NCI-H2107 treated with DMSO at 0.1 percent for 48 hours (cell line): ENCODE data around the gene CLMP.

Source experiments
- DNase-seq: peaks from one replicate; lab custom pipeline; 2025; ENCODE audit not compliant: unreplicated experiment; lab: John Stamatoyannopoulos, UW

Gene CLMP

DNA sequence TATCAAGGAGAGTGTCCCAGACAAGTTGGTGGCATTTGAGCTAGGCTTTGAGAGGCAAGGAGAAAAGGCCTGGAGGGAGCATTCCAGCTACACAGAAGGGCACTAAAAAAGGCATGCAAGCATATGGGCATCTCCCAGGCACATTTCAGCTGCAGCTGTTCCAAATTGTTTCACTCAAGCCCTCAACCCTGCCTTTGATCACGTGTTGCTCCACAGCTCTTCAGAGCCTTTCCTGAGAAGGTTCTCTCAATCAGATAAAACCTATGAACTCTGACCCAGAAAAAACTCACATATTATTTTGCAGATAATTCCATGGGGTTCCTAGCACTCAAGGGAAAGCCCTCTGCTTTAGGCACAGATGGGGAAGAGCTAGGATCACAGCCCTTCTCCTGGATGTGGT is 108.7 kb downstream of the CLMP start:
- DNase-seq: no peak

DNA sequence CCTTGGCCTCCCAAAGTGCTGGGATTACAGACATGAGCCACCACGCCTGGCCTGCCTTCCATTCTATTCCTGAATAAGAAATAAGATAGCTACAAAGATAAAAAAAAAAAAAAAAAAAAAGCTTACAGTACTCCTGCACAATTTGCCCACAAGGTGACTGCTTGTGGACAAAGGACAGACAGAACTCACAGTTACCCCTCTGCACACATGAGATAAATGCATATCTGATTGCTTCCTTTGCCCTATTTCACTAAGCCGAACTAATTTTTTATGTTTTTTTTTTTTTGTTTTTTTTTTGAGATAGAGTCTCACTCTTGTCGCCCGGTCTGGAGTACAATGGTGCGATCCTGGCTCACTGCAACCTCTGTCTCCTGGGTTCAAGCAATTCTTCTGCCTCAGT is 109.6 kb downstream of the CLMP start:
- no peak for DNase-seq

DNA sequence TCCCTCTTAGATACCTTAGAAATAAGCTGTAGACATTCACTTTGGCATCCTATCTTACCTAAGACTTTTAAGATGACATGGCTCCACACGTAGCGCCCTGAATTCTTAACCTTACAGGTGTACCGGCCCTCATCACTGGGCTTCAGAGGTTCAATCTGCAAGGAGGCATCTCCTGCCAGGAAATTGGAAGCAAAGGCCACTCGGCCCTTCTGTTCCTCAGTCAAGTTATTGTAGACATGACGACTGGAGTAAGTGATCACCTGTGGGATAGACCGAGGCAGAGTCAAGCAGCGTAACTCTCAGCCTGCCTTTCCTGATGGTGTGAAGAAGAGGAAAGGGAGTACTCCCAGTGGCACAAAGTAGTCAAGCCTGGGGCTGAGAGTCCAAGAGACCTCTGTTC is 110.6 kb downstream of the CLMP start:
- no peak for DNase-seq

DNA sequence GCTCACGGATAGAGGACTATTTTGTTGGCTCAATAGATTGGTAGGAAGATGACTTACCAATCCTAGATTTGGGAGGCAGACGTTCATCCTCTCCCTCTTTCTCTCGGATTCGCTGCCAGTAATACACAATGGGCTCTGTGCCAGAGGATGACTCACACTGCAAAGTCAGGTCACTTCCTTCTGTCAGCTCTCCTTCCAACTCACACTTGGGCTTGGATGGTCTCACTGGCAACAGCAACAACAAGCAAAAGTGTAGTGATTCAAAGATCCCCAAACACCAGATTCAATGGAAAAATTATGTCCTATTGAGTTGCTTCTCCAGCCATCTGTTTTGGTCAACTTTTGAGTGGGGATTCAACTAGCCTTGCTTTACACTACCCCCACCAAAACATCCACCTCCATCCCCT is 111.4 kb downstream of the CLMP start:
- DNase-seq: no peak

DNA sequence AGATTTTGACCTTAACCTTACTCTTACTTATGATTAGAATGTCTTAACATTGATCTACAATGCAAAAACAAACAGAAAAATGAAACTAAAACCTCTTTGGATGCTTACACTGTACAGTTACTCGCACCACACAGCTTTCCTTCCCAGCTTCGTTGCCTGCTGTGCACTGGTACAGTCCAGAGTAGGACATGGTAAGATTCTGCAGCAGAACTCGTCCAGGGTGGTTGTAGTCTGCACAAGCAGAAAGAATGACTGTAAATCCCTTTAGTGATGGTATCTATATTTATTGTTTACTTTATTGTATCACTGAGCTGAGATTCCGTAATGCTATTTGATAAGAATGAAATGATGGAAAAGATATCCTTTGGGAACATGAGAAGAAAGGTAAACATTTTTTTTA is 112.1 kb downstream of the CLMP start:
- no peak for DNase-seq

DNA sequence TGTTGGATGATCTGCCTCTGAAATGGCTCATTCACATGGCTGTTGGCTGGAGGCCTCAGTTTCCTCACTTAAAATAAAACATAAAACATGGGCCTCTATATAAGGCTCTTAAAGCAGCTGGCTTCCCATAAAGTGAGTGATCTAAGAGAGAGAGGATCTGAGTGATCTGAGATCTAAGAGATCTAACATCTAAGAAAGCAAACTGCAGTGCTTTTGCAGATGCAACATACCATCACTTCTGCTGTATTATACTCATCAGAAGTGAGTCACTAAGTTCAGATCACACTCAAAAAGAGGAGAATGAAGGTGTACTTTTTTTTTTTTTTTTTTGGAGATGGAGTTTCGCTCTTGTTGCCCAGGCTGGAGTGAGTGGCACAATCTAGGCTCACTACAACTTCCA is 115.0 kb downstream of the CLMP start:
- no peak for DNase-seq

DNA sequence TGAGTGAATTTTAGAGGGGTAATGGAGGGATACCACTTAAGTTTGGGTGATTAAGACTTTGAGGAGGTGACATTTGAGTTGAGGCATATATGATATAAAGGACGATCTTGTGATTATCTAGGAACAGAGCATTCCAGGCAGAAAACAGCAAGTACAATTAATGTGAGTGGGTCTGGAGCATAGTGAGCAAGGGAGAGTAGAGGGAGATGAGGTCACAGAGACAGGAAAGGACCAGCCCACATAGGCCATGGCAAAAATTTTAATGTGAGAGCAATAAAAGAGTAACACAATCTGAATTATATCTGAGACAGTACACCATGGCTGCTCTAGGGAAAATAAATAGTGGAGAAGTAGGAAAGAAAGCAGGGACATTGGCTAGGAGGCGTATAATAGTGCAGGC is 118.6 kb downstream of the CLMP start:
- DNase-seq: no peak

DNA sequence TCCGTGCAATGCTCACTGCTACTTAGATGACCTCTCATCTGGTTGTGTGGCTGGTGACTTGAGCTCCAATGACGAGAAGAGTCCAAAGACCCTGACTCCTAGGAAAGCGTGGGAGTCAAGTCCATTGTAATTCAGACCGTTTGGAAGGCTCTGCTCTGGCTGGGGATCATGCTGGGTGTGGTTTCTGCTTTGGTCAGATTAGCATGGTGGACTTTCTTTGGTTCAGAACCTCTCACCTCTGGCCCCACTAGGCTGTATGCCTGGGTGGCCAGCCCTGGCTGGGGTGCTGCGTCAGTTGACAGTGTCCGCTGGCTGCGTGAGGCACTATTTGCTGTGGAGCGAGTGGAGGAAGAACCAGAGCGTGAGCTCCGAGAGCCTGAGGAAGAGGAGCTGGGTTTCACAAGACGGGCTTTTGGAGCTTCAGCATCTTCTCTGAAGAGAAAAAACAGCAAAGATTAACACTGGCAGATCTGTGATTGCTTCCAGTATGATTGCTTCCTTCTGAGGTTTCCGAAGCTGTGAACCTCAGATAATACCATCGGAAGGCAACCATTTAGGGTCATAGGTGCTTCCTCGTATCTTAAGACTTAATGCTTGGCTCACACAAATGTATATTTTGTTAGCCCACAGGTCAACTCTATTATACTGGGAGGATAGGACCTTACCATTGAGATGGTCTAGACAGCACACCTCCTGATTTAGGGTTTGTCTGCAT is 121.5 kb downstream of the CLMP start:
- no peak for DNase-seq

DNA sequence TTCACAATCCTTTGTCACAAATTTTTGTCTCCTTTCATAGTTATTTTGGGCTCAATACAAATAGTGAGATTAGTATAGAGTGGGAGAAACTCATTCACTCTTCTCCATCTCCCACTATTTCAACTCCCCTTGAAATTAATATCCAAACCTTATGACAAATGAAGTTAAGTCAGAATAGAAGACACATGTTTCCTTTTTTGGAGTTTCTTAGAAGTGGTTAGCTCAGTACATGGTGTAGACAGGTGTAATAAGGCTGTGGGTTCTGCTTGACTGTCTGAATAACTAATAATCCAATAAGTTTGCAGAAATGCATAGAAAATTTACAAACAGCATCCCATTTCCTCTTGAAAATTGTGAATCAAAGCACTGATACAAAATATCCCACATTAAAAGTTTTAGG is 122.3 kb downstream of the CLMP start:
- DNase-seq: no peak

DNA sequence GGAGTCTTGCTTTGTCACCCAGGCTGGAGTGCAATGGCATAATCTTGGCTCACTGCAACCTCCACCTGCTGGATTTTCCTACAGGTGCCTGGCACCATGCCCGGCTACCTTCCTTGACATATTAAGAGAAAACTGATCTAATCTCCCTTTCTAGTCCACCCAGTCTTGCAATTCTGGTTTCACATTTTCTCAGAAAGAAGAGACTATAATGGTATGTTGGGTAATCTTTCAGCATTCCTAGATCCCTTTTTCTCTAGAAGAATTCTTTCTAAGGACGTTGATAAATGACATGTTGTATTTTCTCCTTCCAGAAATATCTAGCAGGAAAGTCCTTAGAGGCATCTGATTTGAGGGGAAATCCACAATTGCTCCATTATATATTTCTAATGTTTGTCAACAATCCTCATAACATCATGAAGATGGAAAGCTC is 122.7 kb downstream of the CLMP start:
- DNase-seq: no peak

DNA sequence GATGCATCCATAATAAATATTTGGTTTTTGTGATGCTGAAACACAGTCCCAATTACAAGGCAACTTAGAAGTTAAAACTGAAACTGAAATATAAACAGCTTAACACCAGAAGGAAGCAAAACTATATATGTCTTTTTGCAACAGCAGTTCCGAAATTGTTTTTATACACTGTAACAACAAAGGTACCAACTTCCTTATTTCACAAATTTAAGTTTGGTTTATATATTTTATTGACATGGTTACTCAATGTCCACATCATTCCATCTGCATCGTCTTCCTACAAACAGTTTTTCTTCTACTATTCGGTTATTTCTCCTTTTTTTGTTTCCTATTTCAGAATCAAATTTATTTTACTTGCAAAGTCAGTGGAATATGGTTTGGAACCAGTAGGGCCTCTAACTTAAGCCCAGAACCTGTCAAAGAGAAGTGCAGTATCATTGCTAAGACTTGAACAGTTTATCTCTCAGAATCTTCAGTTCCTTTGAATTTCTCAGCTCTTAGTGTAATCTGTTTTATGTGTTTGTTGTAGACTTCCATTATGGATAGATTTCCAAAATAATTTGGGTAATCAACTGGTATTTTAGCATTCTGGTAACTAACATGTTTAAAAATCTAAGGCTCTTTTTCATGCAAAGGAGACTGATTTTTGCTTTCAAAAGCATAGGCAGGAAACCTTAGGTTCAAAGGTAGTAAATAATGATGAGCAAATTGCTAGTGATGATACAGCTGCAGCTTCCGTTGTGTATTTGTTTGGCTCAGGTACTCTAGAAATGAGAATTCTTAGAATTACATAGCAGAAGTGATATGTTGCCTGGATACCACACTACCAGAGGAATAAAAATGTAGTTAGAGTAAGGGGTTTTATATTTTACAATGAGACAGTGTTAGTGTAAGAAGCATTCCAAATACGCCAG is 124.9 kb downstream of the CLMP start:
- no peak for DNase-seq

DNA sequence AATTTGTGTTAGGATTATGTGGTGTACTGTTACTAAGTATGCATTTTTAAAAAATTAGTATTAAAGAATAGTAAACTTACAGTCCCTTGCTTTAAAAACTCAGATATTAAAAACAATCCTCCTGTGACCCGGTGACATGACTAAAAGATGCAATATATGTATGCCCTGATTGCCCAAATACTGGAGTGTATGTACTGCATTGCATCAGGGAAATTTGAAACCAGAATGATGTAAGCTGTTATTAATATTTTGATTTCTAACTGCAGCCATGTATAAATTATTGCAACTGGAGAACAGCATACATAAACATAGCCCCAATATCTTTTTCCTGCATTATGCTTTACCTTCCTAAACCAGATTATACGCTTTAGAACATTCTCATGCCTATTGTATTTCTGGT is 129.4 kb downstream of the CLMP start:
- no peak for DNase-seq

DNA sequence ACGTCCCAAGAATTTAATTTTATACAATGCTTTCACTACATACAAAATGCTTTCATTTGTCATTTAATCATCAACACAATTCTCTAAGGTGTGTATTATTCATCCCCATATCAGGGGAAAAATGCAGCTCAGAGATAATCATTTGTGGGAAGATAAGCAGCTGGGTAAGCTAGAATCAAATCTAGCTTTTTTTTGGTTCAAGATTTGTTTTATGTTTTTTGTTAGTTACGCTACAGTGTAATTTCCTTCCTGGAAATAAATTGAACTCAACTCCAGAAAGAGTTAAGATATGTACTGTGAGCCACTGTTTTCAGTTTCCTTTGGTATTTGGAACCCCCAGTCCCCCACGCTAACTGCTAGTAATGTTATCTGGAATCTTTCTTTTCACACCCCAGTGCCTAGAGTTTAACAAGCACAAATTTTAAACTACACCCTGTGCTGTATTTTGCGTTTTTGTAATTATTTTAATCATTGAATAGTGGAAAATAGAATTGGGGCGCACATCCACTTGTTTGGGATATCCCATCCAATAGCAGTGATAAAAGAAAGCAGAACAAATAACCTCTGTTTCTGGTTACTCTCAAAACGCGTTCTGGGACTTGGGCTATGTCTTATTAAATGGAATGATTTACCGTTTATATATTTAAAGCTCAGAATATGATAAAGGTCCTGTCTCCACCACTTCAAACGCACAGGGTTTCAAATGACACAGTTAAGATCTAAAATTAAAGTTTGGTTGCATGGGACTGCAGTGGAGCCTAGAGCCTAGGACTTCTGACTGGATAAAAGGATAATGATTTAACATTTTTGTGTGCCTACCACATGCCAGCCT is 131.0 kb downstream of the CLMP start:
- no peak for DNase-seq

DNA sequence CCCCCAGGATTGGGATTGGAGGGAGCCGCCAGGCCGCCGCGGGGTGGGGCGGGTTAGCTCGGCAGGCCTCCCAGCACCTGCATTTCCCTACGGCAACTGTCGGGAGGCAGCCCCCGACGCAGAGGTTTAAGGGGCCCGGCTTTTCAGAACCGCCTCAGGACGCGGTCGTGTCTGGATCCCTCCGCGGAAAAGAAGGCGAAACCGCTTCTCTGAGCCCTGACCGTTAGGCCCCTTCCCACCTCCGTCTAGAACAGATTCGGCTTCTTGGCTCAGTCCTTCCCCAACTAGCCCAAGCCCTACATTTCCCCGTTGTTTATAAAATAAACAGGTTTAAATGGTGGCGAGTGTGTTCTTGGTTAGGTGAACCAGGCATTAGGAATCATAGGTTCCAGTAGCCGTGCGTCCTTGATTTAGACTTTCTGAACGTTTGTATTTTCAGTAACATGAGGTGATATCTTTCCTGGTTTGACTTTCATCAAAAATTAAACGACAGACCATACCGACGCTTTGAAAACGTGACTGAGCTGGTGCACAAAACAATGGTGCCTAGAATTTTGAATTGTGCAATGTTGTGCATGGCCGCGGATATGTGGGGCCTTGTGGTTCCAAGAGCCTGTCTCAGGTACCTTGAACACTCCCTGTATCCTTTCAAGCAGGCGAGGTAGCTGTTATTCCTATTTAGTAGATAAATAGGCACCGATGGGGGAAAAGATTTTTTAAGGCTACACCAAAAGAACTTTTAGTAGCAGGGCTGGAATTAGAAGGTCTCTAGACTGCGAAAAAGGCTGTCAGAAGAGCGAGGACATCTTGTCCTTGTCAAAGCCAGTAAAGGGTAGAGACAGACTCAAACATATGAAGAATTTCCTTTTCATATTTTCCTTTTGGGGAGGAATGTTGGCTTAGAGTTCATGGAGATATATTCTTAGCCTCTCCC is 131.9 kb downstream of the CLMP start:
- DNase-seq: peak; percentile 44

DNA sequence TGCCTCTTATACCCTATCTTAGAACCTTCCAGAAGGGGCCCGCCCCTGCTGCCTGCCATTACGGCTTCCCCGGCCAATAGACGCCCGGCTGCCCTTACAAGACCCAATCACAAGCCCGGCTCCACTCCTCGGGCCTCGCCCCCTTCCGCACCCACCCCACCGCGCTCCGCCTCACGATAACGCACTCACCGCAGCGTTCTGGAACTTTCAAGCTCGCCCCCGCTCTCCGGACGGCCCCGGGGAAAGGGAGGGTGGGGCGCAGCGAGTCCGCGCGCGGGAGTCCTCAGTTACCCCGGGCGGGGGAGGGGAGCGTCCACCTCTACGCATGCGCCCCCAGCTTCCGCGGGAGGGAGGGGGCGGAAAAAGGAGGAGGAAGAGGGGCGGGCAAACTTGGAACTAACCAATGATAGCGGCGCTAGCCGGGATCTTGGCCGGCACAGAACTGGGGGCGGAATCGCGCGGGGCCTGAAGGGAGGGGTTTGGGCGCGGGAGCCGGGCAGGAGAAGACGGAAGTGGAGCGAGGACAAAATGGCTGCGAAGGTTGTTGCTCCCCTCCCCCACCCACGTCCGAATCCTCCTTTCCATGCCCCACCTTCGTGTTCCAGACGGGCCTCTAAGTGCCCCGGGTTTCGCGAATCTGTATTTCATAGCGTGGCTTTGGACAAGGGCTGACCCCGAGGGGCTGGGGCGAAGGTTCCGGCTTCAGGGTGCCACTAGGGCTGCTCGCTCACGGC is 132.7 kb downstream of the CLMP start:
- peak; percentile 96 for DNase-seq

DNA sequence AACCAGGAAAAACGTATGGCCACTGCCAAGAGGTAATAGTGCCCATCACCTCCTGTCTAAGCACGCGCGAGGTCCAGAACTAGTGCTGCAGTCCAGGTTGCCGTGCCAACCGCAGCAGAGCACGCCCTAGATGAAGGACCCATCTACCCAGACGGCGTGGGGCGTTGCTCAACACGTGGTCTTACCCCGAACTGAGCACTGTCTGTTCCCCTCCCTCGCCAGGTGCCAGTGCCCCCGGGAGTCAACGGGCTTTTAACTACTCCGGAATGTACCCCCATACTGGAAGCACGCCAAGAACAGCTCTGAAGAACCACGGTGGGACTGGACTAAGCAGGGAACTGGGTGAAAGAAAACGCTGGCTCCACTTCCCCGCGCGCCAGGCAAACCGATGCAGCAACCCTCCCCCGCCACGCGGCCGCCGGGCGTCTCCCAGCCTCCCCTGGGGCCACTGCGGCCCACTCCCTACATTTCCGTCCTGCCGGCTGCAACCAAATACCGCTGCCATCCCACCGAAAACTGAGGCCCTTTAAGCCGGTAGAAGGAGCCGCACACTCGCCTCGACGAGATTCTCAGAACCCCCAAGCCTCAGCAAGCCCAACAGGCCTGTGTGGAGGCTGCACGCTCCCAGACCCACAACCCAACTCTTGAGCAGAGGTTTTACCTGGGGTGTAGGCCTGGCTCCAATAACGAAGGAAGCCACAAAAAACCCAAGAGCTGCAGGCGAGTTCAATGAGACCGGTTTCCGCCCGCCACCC is 133.5 kb downstream of the CLMP start, which contains the start of gene HSPA8:
Gene HSPA8, minus strand, starts transcription at position 734 of the 755 bp plus-strand sequence. CDS start 812 bp downstream, outside the sequence.
- DNase-seq: no peak

DNA sequence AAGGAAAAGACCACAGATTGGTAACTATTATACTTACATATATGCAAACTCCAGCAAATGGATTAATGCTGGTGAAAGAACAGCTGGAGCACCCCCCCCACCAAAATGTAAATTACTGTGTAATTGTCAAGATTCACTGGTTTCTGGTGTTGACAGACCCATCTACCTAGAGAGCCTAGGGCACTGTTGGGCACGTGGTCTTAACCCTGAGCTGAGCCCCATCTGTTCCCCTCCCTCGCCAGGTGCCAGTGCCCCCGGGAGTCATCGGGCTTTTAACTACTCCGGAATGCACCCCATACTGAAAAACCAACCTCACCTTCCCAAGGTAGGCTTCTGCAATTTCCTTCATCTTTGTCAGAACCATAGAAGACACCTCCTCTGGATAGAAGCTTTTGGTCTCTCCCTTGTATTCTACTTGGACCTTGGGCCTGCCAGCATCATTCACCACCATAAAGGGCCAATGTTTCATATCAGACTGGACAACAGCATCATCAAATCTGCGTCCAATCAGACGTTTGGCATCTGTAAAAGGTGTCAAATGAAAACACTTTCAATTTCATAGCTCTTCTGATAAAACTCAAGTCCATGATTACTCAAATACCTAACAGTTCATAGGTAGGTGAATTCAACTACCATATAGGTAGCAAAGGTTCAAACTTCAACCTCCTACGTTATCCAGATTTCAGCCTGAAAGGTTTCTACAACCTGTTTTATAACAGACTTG is 134.6 kb downstream of the CLMP start:
- DNase-seq: no peak
